Stimulated activated CD8-positive, alpha-beta memory T cell treated with anti-CD3 and anti-CD28 coated beads, Interleukin-15, amount 100 ng/mL, for 48 hours (primary cell): ENCODE measurements around the gene DCANP1.
"Not testable (repeated sequence)": the region's sequence is repeated elsewhere in the genome, so short reads cannot be mapped to it uniquely, and the experiment has no call there.

Experiments
- DNase-seq, 2 donors: peaks; one replicate each; pipeline ENCODE4 v3.0.0-alpha.2; 2020; ENCODE audit warnings: low read depth in 2 of 2

The DCANP1 gene, protein sequence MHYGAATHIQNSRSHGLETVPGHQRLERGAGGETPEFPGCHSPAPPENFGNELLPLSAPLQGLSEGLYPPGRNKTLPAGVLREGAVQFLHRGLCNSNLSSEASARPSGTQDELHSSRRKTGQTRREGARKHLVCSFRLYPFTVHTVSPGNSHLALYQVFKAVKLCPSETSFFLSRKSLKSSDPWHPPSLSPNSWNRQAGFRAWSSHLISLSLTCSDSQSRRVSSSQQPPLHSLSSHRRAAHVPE

GRCh38 chr5:135447298-135447929, at the start of gene DCANP1:
Gene DCANP1, minus strand, starts transcription at chr5:135447348. Its CDS starts 240 bp downstream, at chr5:135447108.
- no peak for DNase-seq

DNA sequence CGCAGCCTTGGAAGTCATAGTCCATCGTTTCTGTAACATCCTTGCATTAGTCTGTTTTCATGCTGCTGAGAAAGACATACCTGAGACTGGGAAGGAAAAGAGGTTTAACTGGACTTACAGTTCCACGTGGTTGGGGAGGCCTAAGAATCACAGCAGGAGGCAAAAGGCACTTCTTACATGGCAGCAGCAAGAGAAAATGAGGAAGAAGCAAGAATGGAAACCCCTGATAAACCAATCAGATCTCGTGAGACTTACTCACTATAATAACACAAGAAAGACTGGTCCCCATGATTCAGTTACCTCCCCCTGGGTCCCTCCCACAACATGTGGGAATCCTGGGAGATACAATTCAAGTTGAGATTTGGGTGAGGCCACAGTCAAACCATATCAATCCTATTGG, 48.4 kb upstream of the DCANP1 start:
- DNase-seq = not testable (repeated sequence)

DNA sequence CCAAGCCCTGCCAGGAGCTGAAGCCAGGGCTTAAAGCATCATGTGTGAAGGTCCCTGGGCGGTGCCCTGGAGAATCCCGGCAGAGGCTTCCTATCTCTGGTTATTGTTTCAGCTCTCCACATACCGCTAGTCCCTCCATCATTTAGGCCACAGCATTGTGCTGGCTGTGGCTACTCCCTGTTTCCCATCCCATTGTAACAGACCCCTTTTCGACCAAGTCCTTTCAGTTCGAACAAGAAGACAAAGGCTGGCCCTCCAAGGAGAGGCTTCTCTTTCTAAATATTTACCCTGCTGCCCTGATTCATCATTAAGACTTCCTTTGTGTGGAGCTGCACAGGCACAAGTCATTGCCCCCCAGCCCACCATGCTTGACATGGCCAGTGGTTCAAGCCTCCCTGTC, 47.0 kb upstream of the DCANP1 start:
- no peak for DNase-seq

DNA sequence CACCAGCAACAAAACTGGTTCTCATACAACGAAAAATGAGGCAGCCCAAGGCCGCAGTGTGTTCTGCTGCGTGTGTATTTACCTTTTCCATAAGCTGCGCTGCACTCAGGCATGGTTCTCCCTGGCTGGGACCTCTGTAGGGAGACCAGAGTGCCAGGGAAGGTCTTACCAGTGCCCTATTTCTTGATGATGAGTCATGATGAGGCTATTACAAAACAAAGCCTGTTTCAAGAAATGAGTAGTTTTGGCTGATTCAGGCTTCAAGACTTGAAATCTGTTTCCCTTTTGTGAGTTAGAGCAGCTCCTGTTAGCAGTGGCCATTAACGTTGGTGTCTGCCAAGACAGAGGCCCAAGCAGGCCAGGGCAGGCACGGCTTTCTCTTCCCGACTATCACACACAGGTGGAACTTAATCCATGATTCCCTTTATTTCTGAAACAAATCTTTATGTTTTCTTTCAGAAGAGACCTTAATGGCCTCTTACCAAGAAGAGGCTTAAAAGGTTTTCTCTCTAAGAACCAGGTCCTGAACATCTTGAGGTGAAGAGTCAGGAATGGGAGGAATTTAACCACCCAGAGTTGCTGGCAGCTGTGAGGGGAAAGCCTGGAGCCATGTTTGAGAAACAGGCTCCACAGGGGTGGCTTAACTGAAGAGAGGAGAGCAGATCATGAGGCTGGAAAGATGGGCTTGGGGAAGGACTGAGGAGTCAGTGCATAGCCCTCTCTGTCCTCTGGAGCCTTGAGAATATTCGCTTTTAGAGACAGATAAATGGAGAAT, 46.4 kb upstream of the DCANP1 start:
- no peak for DNase-seq

- no peak for DNase-seq
Observed at GRCh38 chr5:135492319-135492626, 45.1 kb upstream of the DCANP1 start.

- DNase-seq = no peak
Observed at GRCh38 chr5:135491552-135492318, 44.6 kb upstream of the DCANP1 start.

DNA sequence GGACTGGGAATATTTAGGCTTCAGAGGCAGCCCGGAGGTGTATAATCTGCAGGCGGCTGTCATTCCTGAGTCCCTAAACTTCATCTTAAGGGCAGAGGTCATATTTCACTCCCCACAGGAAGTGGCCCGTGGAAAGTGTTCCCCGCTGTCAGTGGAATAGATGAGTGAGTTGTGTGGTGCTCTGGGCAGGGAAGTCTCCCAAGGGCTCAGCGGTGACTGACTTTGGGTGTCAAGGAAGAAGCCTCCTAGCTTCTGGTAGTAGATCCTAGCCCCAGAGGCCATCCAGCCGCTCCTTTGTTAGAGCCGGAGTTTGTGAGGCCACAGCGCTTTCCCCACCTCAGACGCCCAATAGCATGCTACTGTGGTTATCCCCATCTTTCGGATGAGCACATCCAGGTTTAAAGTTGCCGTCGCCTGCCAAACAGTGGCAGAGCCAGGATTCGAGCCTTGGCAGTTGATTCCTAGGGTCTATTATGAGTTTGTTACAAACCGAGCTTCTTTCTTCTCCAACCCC, 43.9 kb upstream of the DCANP1 start:
- DNase-seq = no peak

GRCh38 chr5:135490245-135491037, 43.3 kb upstream of the DCANP1 start:
- DNase-seq = no peak

DNA sequence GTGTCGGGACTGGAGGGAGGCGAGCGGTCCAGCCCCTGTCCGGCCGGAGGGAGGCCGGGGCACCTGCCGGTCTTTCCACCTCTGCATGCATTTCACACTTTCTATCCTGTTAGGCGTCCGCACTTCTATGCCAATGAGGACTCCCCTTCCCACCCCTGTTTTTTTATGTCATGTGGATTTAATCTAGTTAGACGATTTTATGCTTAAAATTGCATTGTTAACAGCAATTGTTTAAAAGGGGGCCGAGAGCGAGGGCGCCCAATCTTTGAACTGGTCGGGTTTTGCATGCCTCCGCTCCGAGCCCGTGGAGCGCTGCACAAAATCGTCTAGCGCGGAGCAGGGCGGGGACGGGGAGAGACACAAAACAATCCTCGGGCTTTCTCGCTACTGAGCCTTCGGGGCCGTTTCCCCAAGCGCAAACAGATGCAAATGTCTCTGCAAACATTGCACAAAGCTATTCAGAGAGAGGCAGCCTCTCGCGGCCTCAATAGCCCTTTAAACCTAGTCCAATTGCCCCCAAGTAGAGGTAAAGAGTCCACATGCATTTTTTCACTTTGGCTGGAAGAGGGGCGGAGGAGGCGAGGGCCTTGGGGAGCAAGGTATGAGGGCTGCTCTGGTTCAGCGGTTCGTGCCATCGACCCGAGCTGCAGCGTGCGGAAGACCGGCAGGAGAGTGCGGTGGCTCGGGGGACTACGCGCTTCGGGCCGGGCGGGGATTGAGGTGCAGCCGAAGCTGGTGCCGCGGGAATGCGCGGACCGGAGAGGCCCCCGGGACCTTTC, 42.5 kb upstream of the DCANP1 start:
- no peak for DNase-seq

DNA sequence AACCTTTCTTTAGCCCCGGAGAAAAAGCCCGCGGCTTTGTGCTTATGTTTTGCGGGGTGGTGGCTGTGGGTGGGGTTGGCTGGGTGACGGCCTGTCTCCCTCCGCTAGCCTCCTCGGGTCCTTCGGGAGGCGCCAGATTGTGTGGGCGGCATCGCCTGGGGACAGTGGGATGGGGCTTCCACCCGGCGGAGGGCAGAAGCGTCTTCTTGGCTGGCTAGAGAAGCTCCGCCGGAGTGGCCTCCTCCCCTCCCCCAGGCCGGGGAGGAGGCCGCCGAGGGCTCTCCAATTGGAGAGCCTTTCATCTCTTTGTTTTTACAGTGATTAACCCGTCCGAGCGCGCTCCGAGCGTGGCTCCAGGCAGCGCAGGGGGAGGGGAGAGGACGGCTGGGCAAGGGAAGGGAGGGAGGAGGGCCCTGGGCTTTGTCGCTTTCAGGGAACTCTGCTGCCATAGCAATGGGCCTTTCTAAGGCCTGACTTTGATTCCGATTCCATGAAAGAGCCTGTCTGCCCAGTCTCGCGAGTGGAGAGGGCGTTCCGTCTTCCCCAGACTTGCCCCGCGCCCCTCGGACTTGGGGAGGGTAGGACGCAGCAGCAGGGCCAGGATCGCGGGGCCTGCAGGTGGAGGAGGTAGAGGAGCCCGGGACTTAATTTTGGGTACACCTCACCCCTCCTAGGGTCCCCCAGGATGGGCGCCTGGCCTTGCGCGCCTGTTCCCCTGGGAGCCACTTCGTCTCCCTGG, 41.7 kb upstream of the DCANP1 start:
- no peak for DNase-seq

- no peak for DNase-seq
Observed at GRCh38 chr5:135487839-135488514, 40.8 kb upstream of the DCANP1 start.

- no peak for DNase-seq
Observed at GRCh38 chr5:135487037-135487395, 39.9 kb upstream of the DCANP1 start.

GRCh38 chr5:135486131-135487036, 39.2 kb upstream of the DCANP1 start:
- no peak for DNase-seq

GRCh38 chr5:135484674-135485086, 37.5 kb upstream of the DCANP1 start:
- no peak for DNase-seq

GRCh38 chr5:135483254-135483653, 36.1 kb upstream of the DCANP1 start:
- DNase-seq = no peak

GRCh38 chr5:135482381-135482933, 35.3 kb upstream of the DCANP1 start:
- no peak for DNase-seq

DNA sequence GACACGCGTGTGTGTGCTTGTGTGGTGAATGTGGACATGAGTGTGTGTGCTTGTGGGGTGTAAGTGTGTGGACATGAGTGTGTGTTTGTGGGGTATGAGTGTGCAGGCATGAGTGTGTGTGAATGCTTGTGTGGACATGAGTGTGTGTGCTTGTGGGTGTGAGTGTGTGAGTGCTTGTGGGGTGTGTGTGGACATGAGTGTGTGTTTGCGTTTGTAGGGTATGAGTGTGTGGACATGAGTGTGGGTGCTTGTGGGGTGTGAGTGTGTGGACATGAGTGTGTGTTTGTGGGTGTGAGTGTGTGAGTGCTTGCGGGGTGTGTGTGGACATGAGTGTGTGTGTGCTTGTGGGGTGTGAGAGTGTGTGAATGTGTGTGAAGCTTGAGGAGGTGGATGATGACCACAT, 34.8 kb upstream of the DCANP1 start:
- DNase-seq = no peak

DNA sequence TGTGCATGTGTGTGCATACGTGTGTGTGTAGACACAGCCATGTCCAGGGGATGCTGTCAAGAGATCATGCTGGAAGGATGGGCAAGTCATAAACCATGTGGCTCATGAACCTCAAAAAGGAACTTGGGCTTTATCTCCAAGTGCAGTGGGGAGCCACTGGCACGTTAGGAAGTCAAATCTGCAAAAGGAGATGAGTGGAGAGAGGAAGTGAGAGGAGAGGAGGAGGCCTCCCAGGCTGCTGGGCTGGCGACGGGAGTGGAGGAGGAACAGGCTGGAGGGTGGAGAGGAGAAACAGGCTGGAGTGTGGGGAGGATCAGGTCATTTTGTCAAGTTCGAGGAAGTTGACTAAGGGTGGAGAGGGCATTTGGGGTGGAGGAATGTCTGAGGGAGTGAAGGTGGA, 34.2 kb upstream of the DCANP1 start:
- no peak for DNase-seq
